ENCODE results near the gene IKZF1.

The IKZF1 gene

DNA sequence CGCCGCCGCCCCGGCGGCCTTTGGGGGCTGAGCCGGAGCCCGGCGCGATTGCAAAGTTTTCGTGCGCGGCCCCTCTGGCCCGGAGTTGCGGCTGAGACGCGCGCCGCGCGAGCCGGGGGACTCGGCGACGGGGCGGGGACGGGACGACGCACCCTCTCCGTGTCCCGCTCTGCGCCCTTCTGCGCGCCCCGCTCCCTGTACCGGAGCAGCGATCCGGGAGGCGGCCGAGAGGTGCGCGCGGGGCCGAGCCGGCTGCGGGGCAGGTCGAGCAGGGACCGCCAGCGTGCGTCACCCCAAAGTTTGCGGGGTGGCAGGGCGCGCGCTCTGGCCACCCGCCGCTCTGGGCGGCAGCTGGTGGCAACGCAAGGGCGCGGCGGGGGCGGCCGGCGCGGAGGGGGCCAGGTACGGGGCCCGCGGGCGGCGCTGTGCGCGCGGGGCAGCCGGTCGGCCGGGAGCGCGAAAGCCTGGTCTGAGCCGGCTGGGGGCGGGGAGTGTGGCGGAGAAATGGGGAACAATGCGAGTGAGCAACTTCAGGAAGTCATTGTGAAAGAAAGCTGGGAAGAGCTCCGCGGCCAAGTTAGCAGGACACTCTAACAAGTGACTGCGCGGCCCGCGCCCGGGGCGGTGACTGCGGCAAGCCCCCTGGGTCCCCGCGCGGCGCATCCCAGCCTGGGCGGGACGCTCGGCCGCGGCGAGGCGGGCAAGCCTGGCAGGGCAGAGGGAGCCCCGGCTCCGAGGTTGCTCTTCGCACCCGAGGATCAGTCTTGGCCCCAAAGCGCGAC lies at the start of gene IKZF1:
IKZF1 (plus strand) TSS at position 588 of the 782 bp plus-strand sequence. CDS start 14,346 bp downstream, outside the sequence.
- no peak for DNase-seq (ENCODE audit: low read depth)

DNA sequence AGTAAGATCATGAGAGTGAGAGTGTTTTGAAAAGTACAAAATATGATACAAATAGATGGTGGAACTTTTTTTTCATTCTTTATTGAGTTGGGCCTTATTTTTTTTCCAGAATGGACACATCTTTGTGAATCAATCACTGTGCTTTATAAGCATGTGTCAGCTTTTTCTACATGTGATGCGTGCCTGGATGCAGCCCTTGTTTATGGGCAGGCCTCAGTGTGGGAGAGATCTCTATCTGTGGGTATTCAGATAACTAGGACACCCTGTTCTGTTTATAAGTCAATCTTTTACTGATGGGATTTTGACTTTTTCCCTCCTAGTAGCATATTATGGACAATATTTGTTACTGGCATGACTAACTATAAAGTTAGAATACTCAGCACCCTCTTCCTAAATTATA lies 42.9 kb upstream of the IKZF1 start:
- no peak for DNase-seq (ENCODE audit: low read depth)

DNA sequence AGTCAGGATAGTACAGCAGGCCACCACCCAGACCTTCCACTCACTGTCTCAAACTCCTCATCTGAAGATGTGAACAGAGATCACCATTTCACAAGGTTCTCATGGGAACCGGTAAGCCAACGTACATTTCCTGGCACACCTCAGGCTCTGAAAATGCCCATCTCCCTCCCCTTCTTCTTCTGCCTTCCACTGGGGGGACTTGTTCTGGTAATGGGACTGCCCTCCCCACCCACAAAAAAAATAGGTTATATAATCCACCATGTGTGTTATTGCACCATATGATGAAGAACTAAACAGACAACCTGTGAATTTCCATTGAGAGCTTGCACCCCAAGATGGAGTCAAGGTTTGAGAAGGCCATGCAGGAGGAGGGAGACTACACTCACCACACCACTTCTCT lies 42.1 kb upstream of the IKZF1 start:
- DNase-seq (ENCODE audit: low read depth): no peak

DNA sequence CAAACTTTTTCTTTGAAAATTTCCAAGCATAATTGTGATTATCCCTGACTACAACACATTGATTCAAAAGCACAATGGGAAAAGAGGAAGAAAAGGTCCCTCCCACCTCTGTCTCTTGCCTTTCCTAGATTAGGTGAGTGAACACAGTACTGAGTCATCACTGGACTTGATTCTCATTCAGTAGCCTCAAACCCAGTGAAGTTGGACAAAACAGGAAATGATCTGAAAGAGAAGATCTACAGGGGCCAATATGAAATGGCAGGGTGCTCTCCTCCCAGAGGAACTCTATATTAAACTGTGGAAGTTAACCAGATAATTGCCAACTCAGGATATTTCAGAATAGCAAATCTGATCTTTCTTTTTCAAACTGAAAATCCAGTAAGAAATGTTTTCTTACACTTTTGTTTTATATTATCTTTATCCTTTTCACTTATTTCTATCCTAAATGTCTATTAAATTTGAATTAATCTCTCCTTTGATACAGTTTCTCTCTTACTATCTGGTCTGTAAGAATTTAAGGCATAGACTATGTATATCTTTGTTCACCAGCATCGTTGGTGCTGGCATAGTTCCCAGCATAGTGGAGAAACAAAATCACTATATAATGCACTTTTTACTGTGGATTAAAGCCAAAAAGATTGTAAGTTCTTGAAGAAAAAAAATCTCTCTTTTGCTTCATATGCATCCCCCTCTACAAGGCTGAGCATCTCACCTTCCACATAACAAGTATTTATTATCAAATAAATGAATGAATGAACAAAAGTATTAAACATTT lies 41.4 kb upstream of the IKZF1 start:
- no peak for DNase-seq (ENCODE audit: low read depth)

DNA sequence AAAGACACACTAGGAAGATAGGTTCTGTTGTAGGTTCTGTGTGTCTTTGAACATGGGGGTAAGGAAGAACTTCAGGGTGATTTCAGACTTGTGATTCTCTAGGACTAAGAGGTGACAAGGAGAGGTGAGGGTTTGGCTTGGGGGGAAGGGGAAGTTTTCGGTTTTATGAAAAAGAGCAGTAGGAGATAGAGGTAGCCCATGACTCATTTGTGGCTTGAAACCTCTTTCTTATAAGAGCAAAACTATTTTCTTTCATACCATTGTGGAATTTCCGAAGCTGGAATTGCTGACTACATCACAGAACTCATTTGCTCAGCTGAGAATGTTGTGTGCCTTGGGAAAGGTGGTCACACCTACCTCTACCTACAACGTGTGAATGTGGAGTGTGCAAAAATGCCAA lies 39.6 kb upstream of the IKZF1 start:
- no peak for DNase-seq (ENCODE audit: low read depth)

DNA sequence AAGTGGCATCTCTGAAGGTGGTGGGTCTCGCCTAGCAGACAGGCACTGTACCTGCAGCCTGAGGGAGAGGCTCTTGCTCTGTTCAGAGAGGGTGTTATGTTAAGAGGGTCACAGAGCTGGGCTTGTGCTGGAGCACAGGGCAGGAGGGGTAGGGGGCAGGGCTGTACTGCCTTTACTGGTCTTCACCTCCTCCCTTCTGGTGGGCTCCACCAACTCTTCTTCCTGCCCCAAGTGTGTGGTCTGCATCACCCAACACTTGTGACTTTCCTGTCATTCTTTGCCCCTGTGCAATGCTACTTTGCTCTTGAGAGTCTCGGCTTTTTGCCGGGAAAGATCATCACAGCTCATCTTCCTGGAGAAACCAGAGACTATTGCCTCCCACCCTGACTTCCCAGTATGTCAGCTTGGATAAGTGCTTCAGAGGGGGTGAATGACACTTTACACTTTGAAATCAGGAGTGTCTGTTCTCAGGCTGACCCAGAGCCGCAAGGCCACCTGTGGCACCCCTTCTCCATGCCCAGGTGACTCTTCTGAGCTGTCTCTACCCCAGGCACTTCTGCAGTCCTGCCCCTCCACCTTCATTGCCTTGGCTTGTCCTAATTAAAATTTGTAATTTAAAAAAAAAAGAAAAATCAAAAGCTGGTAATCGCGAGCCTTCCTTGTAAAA lies 38.4 kb upstream of the IKZF1 start:
- no peak for DNase-seq (ENCODE audit: low read depth)

DNA sequence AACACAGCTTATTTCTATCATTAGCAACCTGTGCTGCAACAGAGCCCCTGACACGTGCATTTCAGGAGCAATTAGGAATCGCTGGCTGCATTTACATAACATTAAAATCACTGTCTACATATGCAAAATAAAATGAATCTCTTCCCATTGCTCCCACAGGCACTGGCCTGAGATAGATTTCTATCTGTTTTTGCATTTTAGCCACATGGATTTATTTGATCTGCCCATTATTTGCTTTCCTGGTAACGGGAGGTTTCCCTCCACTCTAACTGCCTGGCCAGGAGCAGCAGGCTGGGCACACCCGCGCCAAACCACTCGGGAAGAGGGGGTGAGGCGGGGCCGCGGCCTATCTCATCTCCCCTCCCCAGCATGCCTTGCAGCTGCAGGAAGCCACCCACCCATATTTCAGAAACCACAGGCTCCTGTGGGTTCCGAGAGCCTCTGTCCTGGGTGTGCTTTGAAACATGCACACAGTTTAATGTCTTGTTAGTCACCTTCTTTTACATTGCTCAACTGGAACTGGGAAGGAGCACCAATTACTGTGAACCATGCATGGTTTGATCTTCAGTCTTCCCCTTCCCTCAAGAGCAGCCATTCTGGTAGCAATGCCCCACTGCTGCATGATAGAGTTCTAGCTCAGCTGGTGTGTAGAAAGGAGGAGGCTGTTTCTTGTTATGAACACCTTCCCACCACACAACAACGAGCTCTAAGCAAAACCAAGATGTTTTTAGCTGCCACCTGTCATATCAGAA lies 37.7 kb upstream of the IKZF1 start:
- DNase-seq (ENCODE audit: low read depth): no peak

DNA sequence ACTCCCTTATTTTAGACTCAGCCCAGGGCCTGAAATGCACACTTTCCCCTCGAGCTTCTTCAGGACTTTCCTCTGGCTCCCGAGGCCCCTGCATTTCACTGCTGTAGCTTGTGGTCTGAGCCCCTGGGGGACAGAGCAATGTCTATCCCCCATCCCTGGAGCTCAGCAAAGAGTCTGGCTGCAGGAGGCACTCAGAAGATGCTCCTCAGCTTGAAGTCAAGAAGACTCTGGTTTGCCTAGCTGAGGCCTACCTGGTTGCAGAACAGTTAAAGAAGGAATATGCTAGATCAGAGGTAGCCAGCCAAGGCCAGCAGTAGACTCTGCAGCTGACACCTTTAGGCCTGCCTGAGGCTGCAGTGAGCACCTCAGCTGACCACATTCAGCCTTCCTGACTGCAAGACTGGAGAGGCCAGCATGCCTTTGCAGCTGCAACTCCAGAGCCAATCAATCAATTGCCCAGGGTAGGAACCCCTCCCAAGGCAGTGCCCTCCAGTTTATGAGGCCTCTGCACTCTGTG lies 36.9 kb upstream of the IKZF1 start:
- DNase-seq (ENCODE audit: low read depth): no peak

DNA sequence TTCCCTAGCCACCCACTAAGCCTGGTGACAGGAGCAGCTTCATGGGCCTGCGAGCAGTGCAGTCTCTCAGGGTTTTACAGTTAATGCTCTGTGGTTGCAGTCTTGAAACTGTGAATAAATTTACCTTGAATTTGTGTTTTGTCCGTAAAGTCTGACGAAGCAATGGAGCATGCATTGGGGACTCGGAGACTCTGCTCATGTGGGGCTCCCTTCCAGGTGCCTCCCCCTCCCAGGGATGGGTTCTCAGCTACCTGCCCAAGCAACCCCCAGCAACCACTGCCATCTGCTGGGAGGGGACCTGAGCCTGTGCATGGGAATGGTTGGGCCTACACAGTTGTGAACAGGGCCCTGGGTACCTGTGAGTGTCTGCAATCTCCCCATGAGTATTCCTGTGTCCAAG lies 36.3 kb upstream of the IKZF1 start:
- DNase-seq (ENCODE audit: low read depth): no peak

DNA sequence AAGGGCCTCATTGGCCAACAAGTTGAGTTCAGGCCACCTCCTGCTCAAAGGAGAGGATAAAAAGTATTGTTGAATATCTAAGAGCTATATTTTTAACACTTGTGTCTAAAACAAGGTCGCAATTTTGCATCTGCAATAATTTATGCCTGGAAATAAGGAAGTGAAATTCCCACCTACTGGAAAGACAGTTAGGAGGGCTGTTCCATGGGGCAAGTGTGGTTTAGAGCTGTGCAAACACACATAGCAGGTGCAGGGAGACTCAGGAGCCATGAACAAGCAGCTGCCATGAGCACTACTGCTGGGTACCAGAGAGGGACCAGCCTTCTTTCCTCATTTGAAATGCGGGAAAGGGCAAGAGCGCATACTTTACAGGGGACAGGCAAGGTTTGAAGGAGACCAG lies 35.5 kb upstream of the IKZF1 start:
- DNase-seq (ENCODE audit: low read depth): no peak

DNA sequence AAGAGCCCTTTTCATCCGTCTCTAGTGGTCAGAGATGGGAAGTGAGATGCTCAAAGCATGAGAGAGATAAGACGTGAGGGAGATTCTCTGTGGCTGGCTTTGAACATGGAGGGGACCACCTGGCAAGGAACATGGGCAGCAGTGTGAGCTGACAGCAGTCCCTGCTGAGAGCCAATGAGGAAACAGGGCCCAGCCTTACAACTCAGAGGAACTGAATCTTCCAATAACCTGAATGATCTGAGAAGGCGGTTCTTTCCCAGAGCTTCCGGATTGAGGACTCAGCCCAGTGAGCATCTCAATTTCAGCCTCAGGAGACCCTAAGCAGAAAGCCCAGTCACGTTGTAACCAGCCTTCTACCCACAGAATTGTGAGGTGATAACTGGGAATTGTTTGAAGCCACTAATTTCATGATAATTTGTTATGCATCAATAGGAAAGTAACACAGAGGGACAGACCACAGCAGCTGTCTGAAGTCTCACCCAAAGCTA lies 33.9 kb upstream of the IKZF1 start:
- DNase-seq (ENCODE audit: low read depth): no peak

DNA sequence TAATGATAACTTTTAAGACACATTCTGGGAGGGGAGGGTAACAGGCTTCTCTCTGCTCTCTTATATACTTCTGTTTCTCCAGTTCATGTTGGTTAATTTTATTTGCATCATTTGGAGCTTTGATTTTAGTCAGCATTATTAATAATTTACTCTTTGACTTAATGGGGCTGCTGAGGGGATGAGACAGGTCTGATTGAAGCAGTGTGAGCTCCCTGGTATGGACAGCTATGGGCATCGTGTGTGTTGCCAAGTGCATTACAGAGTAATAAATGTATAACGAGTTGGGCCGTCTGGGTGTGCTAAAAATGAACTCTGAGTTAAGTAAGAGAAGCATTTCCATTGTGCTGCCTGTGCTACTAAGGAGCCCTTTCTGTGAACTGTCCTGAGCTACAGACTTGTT lies 31.7 kb upstream of the IKZF1 start:
- DNase-seq (ENCODE audit: low read depth): no peak

DNA sequence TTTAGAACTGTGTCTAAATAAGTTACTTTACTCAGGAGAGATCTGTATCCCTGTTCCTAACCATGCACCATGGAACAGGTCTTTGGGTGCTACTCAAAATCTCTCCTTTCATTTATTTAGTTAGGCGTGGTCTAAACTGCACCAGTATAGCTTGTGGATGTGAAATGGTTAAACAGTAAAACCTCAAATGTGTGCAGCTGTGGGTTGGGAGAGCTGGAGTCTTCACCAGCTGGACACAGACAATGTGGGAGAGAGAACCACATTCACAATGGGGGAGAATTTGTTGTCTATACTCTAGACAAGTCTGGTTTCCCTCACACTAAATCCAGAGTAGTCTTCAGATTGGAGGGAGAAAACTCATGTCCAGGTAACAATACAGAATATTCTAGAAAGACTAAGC lies 31.2 kb upstream of the IKZF1 start:
- no peak for DNase-seq (ENCODE audit: low read depth)

DNA sequence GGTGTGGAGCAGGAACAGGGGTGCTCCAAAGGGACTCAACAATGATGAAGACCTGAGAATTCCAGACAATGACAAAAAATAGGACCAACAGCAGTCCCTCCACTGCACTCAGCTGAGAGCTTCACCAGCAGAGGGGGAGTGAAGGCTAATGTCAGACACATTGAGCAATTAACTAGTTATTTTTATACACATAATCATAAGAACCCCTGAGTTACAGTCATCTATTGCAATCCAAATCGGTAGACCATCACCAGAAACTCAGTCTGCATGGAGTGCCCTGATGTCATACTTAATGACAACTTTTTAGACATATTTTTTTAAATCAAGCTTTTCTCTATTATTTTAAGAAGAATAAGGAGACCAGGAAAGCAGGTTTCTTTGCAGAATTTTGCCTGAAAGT lies 30.6 kb upstream of the IKZF1 start:
- no peak for DNase-seq (ENCODE audit: low read depth)

DNA sequence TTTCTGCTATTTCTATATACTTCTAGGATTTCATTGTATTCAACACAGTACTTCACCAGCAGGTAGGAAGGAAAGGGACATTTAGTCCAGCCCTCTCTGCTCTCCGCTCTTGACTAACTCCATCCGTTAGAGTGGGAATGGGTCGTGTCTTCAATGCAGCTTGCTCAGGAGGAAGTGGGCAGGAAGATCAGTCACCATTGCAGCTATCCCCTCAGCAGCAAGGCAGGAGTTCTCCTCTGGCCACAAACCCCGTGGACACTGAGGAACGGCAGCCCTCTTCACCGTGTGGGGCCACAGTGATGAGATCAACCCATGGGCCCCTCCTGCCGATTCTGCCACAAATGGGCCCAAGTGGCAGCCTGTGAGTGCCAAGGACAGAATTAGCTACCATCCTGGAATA lies 30.2 kb upstream of the IKZF1 start:
- DNase-seq (ENCODE audit: low read depth): no peak

DNA sequence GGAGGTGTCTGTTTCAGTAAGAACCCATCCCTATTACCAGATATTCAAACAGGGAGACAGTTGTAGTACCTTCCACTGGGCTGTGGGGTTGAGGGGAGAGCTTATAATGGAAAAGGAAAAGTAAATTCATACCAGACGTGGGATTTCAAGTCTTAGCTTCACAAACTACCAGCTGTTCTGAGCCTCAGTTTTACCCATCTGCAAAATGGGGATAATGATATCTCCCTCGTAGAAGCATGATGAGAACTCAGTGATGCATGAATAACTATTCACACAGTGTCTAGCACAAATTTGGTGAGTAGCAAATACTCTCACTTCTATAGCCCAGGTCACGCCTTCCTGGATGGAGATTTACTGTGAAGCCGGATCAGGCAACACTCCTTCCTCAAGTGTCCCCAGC lies 29.1 kb upstream of the IKZF1 start:
- DNase-seq (ENCODE audit: low read depth): no peak

DNA sequence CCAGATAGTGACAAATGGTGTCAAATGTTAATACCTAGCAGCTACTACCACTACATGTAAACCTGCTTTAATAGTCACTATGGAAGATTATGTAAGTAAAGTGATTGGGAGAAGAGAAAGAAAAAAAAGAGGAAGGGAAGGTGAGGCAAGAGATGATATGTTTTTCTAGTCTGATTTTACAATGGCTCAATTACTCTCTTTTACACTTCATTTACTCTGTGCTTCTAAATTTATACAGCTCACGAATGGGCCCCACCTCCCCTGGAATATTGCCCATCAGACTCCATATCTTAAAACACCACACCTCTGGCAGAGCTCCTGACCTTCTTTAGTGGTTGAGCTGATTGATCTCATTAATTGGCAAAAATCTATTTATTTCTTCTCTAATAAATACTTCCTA lies 28.0 kb upstream of the IKZF1 start:
- DNase-seq (ENCODE audit: low read depth): no peak

DNA sequence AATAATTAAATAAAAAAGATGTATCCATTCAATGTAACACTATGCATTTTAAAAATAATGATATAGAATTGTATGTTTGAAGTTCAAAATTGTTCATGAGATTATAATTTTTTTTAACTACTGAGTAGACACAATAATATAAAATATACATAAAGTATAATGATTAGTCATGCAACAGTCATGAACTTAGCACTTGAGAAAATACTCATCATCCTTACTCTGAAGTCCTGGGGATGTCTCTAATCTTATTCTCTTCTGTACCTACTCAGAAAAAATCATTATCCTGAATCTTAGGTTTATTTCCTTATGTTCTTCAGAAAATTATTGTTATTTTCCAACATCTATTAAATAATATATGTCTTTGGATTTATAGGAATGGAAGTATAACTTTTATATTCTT lies 26.4 kb upstream of the IKZF1 start:
- no peak for DNase-seq (ENCODE audit: low read depth)

DNA sequence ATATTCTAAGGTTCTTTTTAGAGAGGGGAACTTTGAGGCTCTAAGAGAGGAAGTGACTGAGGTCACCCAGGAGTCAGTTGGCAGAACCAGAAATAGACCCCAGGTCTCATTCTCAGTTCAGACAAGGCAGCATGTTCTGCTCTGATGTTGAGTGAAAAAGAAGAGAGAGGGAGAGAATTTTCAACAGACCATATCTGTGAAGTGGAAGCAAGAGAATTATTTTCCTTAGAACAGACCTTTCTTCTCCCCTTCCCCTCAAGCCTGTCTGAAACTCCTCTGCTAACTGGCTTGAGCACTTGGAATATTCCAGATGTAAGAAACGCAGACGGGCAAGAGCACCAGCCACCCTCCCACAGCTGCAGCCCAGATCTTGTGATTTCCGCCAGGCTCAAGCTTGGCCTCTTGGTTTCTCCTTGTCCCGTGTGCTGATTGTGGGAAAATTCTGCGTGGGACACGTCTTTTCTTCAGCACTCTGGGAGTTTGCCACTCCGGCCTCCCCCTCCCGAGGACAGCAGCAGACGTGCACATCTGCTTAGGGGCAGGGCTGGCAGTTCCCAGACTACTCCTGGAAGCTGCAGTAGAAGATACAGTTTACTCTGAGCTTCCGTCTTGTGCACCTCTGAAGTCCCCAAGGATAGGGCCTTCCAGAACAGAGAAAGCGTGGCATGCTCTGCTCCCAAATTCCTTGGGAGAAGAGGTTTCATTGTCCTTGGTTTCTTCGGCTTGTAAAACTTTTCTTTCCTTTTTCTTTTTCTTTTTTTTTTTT lies 22.7 kb upstream of the IKZF1 start:
- no peak for DNase-seq (ENCODE audit: low read depth)

DNA sequence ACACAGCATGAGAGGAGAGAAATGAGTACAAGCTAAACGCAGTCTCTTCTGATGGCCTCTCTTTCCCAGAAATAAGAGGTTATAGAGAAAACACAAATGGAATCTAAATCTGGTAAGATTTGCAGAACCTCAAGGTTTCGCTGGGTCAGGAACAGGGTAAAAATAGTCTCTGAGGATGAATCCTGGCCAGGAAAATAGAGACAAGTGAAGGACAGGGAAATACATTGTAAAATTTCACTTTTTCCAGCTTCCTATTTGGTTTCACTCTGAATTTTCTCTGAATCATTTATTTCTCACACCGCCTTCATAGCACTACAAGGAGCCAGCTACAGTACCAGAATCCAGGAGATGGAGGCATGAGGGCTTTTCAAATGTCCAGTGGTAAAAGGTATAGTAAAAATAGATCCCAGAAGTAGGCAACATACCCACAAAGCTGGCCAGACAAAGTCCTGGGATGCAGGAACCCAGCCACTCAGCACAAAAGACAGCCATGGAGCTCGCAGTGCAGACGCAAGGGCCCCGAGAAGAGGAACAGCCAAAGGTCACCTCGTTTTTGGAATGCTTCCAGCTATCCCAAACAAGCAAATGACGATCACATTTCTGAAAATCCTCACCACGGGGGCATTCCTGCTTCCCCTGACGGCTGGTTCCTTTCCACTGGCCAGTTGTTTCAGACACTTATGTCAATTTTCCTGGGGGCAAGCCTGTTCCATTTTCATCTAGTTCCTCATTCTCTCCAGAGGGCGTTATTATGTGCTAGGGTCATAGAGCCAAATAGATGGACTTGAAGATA lies 21.5 kb upstream of the IKZF1 start:
- no peak for DNase-seq (ENCODE audit: low read depth)

Measured in non-pigmented ciliary epithelial cell (primary cell).